GM20000 (cell line): ENCODE data around the gene FAM43A.
A peak's percentile ranks its signal among the peaks of the same experiment; 100 is the strongest.

ENCODE experiments used
- DNase-seq: peaks from one replicate; pipeline ENCODE4 v3.0.0; 2012; ENCODE audit warnings: low spot score
- TF ChIP-seq, protein P1 (sequence below): IDR thresholded peaks from 2 replicates; pipeline ENCODE4 v1.5.1; 2012; ENCODE audit warnings: mild to moderate bottlenecking, control low read depth; ENCODE audit errors: extremely low read depth, missing control alignments

FAM43A gene

DNA sequence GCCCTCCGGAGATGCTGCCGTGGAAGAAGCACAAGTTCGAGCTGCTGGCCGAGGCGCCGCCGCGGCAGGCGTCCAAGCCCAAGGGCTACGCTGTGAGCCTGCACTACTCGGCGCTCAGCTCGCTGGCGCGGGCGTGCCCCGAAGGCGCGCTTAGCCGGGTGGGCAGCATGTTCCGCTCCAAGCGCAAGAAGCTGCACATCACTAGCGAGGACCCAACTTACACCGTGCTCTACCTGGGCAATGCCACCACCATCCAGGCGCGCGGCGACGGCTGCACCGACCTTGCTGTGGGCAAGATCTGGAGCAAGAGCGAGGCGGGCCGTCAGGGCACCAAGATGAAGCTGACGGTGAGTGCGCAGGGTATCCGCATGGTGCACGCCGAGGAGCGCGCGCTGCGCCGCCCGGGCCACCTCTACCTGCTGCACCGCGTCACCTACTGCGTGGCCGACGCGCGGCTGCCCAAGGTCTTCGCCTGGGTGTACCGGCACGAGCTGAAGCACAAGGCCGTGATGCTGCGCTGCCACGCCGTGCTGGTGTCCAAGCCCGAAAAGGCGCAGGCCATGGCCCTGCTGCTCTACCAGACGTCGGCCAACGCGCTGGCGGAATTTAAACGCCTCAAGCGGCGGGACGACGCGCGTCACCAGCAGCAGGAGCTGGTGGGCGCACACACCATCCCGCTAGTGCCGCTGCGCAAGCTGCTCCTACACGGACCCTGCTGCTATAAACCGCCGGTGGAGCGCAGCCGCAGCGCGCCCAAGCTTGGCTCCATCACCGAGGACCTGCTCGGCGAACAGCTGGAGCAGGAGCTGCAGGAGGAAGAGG lies 1.3 kb downstream of the FAM43A start:
- TF ChIP-seq, protein P1, sequence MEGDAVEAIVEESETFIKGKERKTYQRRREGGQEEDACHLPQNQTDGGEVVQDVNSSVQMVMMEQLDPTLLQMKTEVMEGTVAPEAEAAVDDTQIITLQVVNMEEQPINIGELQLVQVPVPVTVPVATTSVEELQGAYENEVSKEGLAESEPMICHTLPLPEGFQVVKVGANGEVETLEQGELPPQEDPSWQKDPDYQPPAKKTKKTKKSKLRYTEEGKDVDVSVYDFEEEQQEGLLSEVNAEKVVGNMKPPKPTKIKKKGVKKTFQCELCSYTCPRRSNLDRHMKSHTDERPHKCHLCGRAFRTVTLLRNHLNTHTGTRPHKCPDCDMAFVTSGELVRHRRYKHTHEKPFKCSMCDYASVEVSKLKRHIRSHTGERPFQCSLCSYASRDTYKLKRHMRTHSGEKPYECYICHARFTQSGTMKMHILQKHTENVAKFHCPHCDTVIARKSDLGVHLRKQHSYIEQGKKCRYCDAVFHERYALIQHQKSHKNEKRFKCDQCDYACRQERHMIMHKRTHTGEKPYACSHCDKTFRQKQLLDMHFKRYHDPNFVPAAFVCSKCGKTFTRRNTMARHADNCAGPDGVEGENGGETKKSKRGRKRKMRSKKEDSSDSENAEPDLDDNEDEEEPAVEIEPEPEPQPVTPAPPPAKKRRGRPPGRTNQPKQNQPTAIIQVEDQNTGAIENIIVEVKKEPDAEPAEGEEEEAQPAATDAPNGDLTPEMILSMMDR = no peak
- peak; percentile 48 for DNase-seq

DNA sequence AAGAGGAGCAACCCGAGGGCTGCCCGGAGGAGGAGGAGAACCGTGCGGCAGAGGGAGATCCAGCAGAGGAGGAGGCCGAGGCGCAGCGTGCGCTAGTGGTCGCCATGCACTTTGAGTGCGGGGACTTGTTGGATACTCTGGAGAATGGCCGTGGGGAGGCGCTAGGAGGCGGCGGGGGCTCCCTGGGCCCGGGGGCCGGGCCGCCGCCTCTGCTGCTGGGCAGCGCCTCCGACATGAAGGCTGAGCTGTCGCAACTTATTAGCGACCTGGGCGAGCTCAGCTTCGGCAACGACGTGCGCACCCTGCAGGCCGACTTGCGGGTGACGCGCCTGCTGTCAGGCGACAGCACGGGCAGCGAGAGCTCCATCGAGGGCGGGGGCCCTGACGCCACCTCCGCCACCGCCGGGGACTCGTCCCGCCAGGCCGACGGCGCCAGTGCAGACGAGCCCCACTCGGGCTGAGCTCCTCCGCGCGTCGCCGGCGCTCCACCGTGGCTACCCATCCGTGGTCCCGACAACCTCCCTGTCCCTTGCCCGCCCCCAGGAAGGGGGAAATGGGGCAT lies 2.0 kb downstream of the FAM43A start:
- peak; percentile 83 for DNase-seq
- TF ChIP-seq, protein P1 = peak; percentile 42

DNA sequence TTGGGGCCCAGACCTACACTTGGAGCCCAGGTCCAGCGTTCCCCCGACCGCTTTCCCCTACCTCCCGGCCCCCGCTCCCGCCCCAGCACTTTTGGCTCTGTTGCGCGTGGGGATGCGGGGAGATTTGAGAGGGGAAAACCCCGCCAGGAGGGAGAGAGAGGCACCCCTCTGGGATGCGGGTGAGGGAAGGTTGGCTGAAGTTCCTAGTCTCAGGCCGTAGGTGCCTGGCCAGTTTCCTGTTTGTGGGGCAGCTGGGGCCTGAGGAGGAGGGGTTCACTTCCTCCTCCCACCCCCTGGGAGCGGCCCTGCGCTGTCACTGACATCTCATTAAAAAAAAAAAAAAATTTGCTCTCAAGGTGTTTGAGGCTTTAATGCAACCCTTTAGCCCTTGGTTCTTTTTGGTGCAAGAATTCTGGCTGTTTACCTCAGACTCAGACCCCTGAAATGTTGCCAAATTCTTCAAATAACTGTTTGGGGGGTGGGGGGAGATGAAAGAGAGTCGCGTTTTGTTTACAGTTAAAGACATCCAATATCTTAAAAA lies 2.6 kb downstream of the FAM43A start:
- peak; percentile 80 for DNase-seq
- TF ChIP-seq, protein P1 = no peak

GRCh38 chr3:194688946-194689345 lies 3.3 kb downstream of the FAM43A start:
- no peak for DNase-seq
- TF ChIP-seq, protein P1 = no peak

- peak; percentile 30 for DNase-seq
- TF ChIP-seq, protein P1 = no peak
Measured at GRCh38 chr3:194689493-194689944, 3.8 kb downstream of the FAM43A start.

GRCh38 chr3:194690501-194691372 lies 5.1 kb downstream of the FAM43A start:
- DNase-seq = no peak
- TF ChIP-seq, protein P1 = no peak
